Naive B cell (primary cell): ENCODE results near the gene LARP4B. TPM values are rescaled to one million over a fixed set of nuclear protein-coding genes. Genes with fewer than 3 reads are reported as not detected.

Experiments used
- ATAC-seq, 2 donors: fragments of 150-1000 bp; cut with Tn5 transposase; 2 replicates each; pipeline ENCODE4 v1.10.0; 2021; ENCODE audit warnings: low read depth in 2 of 2, mild to moderate bottlenecking in 2 of 2, moderate library complexity in 2 of 2
- DNase-seq: peaks from one replicate; pipeline ENCODE4 v3.0.0; 2022
- H3K27ac Mint-ChIP-seq, 6 donors: one replicate each; pipeline ENCODE4 v1.8.0; 2020 to 2022; ENCODE audit warnings: mild to moderate bottlenecking in 6 of 6, mixed read lengths in 6 of 6, moderate library complexity in 5 of 6, inconsistent platforms in 2 of 6
- H3K27me3 Mint-ChIP-seq, 3 donors: one replicate each; pipeline ENCODE4 v1.8.0; 2021 to 2022; ENCODE audit warnings: mixed read lengths in 3 of 3, mild to moderate bottlenecking in 1 of 3
- H3K36me3 Mint-ChIP-seq, 2 donors: one replicate each; pipeline ENCODE4 v1.8.0; 2020 to 2022; ENCODE audit warnings: mixed read lengths in 2 of 2, inconsistent platforms in 1 of 2, mild to moderate bottlenecking in 1 of 2
- H3K4me1 Mint-ChIP-seq, 3 donors: one replicate each; pipeline ENCODE4 v1.8.0; 2020 to 2022; ENCODE audit warnings: mixed read lengths in 3 of 3, inconsistent platforms in 1 of 3, mild to moderate bottlenecking in 1 of 3, moderate library complexity in 1 of 3
- H3K4me3 Mint-ChIP-seq, 8 donors: one replicate each; pipeline ENCODE4 v1.8.0; 2020 to 2022; ENCODE audit warnings: mild to moderate bottlenecking in 8 of 8, mixed read lengths in 8 of 8, moderate library complexity in 8 of 8, inconsistent platforms in 2 of 8
- H3K9me3 Mint-ChIP-seq, 7 donors: one replicate each; pipeline ENCODE4 v1.8.0; 2020 to 2022; ENCODE audit warnings: mixed read lengths in 7 of 7, mild to moderate bottlenecking in 5 of 7, inconsistent platforms in 2 of 7, moderate library complexity in 1 of 7
- polyA plus RNA-seq, 6 donors: library from polyadenylated mRNA; unstranded; fragments of 300-500 nt; fragmentation: Illumina TruSeq; gene quantifications; one replicate each; pipeline ENCODE4 v1.2.3, GENCODE V29; 2021; ENCODE audit warnings: low read depth in 6 of 6

Gene LARP4B
- polyA plus RNA-seq, 6 donors from 2014 or later = 19.3 to 42.8 (median 33.1) TPM

- peak overlapping the region in 3 of 6 donors; percentile 13 to 73 (median 66) for H3K27ac Mint-ChIP-seq
- DNase-seq (no peak), ATAC-seq (no peak)
- no peaks in the 10 kb centered on the region for H3K27me3 Mint-ChIP-seq
- H3K4me1 Mint-ChIP-seq = peaks cover 20 to 28% (median 22%) of the 10 kb centered on the region in 3 donors
- H3K9me3 Mint-ChIP-seq = no peaks in the 10 kb centered on the region
- H3K4me3 Mint-ChIP-seq = no peak overlapping the region
- H3K36me3 Mint-ChIP-seq = peaks cover 6 to 13% of the 10 kb centered on the region in 2 donors
These were observed 25.5 kb downstream of the LARP4B start for GRCh38 chr10:905972-906371.

- Mint-ChIP-seq H3K27me3 (no peaks in the 10 kb centered on the region), H3K36me3 (peaks cover 6 to 12% of the 10 kb centered on the region in 2 donors), H3K9me3 (no peaks in the 10 kb centered on the region), H3K27ac (peak overlapping the region in 2 of 6 donors; percentile 66 to 73), H3K4me1 (peaks cover 20 to 29% (median 22%) of the 10 kb centered on the region in 3 donors), H3K4me3 (no peak overlapping the region)
- ATAC-seq (no peak), DNase-seq (no peak)
These were observed 26.0 kb downstream of the LARP4B start for GRCh38 chr10:905503-905902.

GRCh38 chr10:904403-904802 lies 27.1 kb downstream of the LARP4B start:
- Mint-ChIP-seq H3K9me3 (no peaks in the 10 kb centered on the region), H3K36me3 (peaks cover 6% of the 10 kb centered on the region in 2 donors), H3K27me3 (no peaks in the 10 kb centered on the region), H3K4me3 (no peak overlapping the region), H3K4me1 (peaks cover 15 to 33% (median 26%) of the 10 kb centered on the region in 3 donors), H3K27ac (no peak overlapping the region)
- no peak for DNase-seq
- ATAC-seq = no peak

- Mint-ChIP-seq H3K27ac (peak overlapping the region in 1 of 6 donors; percentile 69), H3K4me3 (no peak overlapping the region), H3K27me3 (no peaks in the 10 kb centered on the region), H3K9me3 (no peaks in the 10 kb centered on the region), H3K4me1 (peaks cover 22 to 39% (median 36%) of the 10 kb centered on the region in 3 donors), H3K36me3 (no peaks in the 10 kb centered on the region)
- DNase-seq = no peak
- no peak for ATAC-seq
These were observed 33.4 kb downstream of the LARP4B start for GRCh38 chr10:898141-898540.

GRCh38 chr10:896982-897381 lies 34.5 kb downstream of the LARP4B start:
- ATAC-seq (no peak), DNase-seq (no peak)
- H3K4me3 Mint-ChIP-seq = no peak overlapping the region
- no peaks in the 10 kb centered on the region for H3K36me3 Mint-ChIP-seq
- H3K27me3 Mint-ChIP-seq = no peaks in the 10 kb centered on the region
- peak overlapping the region in 1 of 6 donors; percentile 87 for H3K27ac Mint-ChIP-seq
- peaks cover 22 to 42% (median 36%) of the 10 kb centered on the region in 3 donors for H3K4me1 Mint-ChIP-seq
- H3K9me3 Mint-ChIP-seq = no peaks in the 10 kb centered on the region

GRCh38 chr10:895324-895723 lies 36.2 kb downstream of the LARP4B start:
- Mint-ChIP-seq H3K27ac (no peak overlapping the region), H3K9me3 (no peaks in the 10 kb centered on the region), H3K36me3 (no peaks in the 10 kb centered on the region)

GRCh38 chr10:878895-879294 lies 52.6 kb downstream of the LARP4B start:
- DNase-seq (no peak), ATAC-seq (no peak)
- Mint-ChIP-seq H3K9me3 (no peaks in the 10 kb centered on the region), H3K4me3 (no peak overlapping the region), H3K4me1 (peaks cover 9 to 16% (median 11%) of the 10 kb centered on the region in 3 donors), H3K36me3 (peaks cover 17 to 22% of the 10 kb centered on the region in 2 donors), H3K27me3 (no peaks in the 10 kb centered on the region), H3K27ac (no peak overlapping the region)

More at GRCh38 chr10:895324-895723, 36.2 kb downstream of the LARP4B start:
- DNase-seq (no peak), ATAC-seq (no peak)
- Mint-ChIP-seq H3K4me1 (peaks cover 22 to 37% (median 36%) of the 10 kb centered on the region in 3 donors), H3K27me3 (no peaks in the 10 kb centered on the region), H3K4me3 (no peak overlapping the region)

GRCh38 chr10:878333-878759 lies 53.2 kb downstream of the LARP4B start:
- H3K27me3 Mint-ChIP-seq = no peaks in the 10 kb centered on the region
- peak overlapping the region in 1 of 6 donors; percentile 24 for H3K27ac Mint-ChIP-seq
- H3K4me3 Mint-ChIP-seq = no peak overlapping the region
- H3K4me1 Mint-ChIP-seq = peaks cover 9 to 16% (median 11%) of the 10 kb centered on the region in 3 donors
- ATAC-seq (no peak), DNase-seq (no peak)
- H3K9me3 Mint-ChIP-seq = no peaks in the 10 kb centered on the region
- peaks cover 17 to 22% of the 10 kb centered on the region in 2 donors for H3K36me3 Mint-ChIP-seq

GRCh38 chr10:876438-876837 lies 55.1 kb downstream of the LARP4B start:
- ATAC-seq (no peak), DNase-seq (no peak)
- Mint-ChIP-seq H3K4me3 (no peak overlapping the region), H3K27ac (peak overlapping the region in 1 of 6 donors; percentile 44), H3K9me3 (no peaks in the 10 kb centered on the region), H3K4me1 (peaks cover 11 to 24% (median 23%) of the 10 kb centered on the region in 3 donors), H3K27me3 (no peaks in the 10 kb centered on the region), H3K36me3 (peaks cover 15 to 20% of the 10 kb centered on the region in 2 donors)

- peaks cover 8 to 17% of the 10 kb centered on the region in 2 donors for H3K36me3 Mint-ChIP-seq
- H3K27me3 Mint-ChIP-seq = no peaks in the 10 kb centered on the region
- no peak overlapping the region for H3K4me3 Mint-ChIP-seq
- H3K9me3 Mint-ChIP-seq = no peaks in the 10 kb centered on the region
- no peak overlapping the region for H3K27ac Mint-ChIP-seq
- DNase-seq (no peak), ATAC-seq (no peak)
- H3K4me1 Mint-ChIP-seq = peaks cover 11 to 33% (median 29%) of the 10 kb centered on the region in 3 donors
These were observed 58.5 kb downstream of the LARP4B start for GRCh38 chr10:873020-873419.

- Mint-ChIP-seq H3K36me3 (peaks cover 8 to 17% of the 10 kb centered on the region in 2 donors), H3K4me1 (peaks cover 8 to 33% (median 31%) of the 10 kb centered on the region in 3 donors), H3K27ac (peak overlapping the region in 4 of 6 donors; percentile 10 to 56 (median 22)), H3K4me3 (no peak overlapping the region), H3K9me3 (no peaks in the 10 kb centered on the region), H3K27me3 (no peaks in the 10 kb centered on the region)
- no peak for DNase-seq
- no peak for ATAC-seq
These were observed 59.5 kb downstream of the LARP4B start for GRCh38 chr10:871951-872403.

GRCh38 chr10:870564-871166 lies 60.8 kb downstream of the LARP4B start:
- ATAC-seq = no peak
- Mint-ChIP-seq H3K27me3 (no peaks in the 10 kb centered on the region), H3K4me1 (peaks cover 8 to 35% (median 35%) of the 10 kb centered on the region in 3 donors), H3K27ac (peak overlapping the region in 3 of 6 donors; percentile 46 to 94 (median 56)), H3K9me3 (no peaks in the 10 kb centered on the region), H3K4me3 (no peak overlapping the region), H3K36me3 (peaks cover 13 to 15% of the 10 kb centered on the region in 2 donors)
- DNase-seq = no peak

- ATAC-seq (no peak), DNase-seq (no peak)
- no peaks in the 10 kb centered on the region for H3K27me3 Mint-ChIP-seq
- no peak overlapping the region for H3K4me3 Mint-ChIP-seq
- H3K36me3 Mint-ChIP-seq = peaks cover 7 to 15% of the 10 kb centered on the region in 2 donors
- peaks cover 10 to 37% (median 36%) of the 10 kb centered on the region in 3 donors for H3K4me1 Mint-ChIP-seq
- H3K27ac Mint-ChIP-seq = peak overlapping the region in 4 of 6 donors; percentile 1 to 64 (median 54)
- H3K9me3 Mint-ChIP-seq = no peaks in the 10 kb centered on the region
These were observed 62.3 kb downstream of the LARP4B start for GRCh38 chr10:869171-869570.

GRCh38 chr10:867807-868206 lies 63.7 kb downstream of the LARP4B start:
- DNase-seq = no peak
- no peak for ATAC-seq
- Mint-ChIP-seq H3K27me3 (no peaks in the 10 kb centered on the region), H3K36me3 (peaks cover 11 to 19% of the 10 kb centered on the region in 2 donors), H3K4me1 (peaks cover 10 to 34% (median 34%) of the 10 kb centered on the region in 3 donors), H3K9me3 (no peaks in the 10 kb centered on the region), H3K4me3 (no peak overlapping the region), H3K27ac (no peak overlapping the region)
